Middle frontal gyrus (tissue), 1 donor: ENCODE data around the gene MTUS2.

ENCODE experiments used
- DNase-seq: peaks from one replicate; pipeline ENCODE4 v3.0.0-alpha.2; 2015; ENCODE audit warnings: low spot score; ENCODE audit errors: extremely low spot score

MTUS2 gene

GRCh38 chr13:29103065-29103800, 283.1 kb downstream of the MTUS2 start:
- no peak for DNase-seq

DNA sequence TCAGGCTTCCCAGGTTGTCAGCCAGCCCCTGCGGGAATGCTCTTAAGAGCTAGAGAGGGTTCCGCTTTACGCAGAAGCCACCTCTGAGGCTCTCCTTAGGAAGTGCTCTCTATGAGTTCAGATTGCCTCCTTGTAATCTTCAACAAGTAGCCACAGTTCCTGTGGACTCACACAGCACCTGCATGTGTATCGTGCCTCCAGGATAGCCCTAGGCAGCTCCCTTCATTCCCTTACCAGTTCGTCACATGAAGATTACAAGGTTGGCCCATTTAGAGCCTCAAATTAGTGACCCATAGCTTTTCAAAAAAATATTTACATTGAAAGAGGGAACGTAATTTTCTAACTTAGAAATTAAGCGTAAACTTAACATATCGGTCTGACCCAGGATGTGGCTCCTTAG, 284.3 kb downstream of the MTUS2 start:
- DNase-seq = no peak

- no peak for DNase-seq
These were observed 285.6 kb downstream of the MTUS2 start for GRCh38 chr13:29105779-29106178.

DNA sequence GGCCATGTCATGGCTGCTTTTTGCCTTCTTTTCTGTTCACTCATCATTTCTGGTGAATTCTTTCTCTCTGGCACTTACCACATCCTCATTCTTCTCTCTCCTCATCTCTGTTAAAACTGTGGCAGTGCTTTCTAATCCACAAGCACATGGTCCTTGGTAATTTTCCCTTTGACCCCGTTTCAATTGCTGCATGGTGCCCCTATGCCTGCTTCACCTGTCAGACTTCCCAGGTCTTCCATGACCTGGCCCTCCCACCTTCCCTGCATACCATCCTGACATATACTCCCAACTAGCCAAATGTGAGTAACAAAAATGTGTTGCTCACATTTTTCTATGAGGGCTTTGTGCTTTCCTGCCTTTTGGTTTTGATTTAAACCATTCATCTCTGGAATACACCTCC, 286.5 kb downstream of the MTUS2 start:
- DNase-seq = no peak

- DNase-seq = no peak
These were observed 288.1 kb downstream of the MTUS2 start for GRCh38 chr13:29108068-29108786.

- DNase-seq = no peak
These were observed 289.8 kb downstream of the MTUS2 start for GRCh38 chr13:29109987-29110386.

DNA sequence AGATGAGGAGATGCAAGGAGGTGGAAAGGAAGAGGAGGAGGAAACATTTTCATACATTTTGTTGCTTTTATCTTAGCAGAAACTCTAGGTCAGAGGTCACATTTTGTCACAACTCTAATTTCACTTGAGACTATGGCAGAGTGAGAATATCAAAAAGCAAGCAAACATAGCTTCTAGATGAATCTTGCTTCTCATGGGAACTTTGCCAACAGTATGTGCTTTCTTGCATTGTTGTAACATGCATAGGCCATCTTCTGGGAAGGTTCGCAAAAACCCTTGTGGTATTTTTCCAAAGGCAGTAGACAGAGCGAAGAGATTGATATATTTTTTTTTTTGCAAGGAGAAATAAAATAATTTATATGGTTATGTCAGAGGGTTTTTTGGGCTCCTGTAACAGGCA, 291.3 kb downstream of the MTUS2 start:
- DNase-seq = no peak

GRCh38 chr13:29115842-29116241, 295.7 kb downstream of the MTUS2 start:
- no peak for DNase-seq

GRCh38 chr13:29117663-29118062, 297.5 kb downstream of the MTUS2 start:
- DNase-seq = no peak

GRCh38 chr13:29118471-29118870, 298.3 kb downstream of the MTUS2 start:
- no peak for DNase-seq

GRCh38 chr13:29125191-29125933, 305.2 kb downstream of the MTUS2 start:
- no peak for DNase-seq

DNA sequence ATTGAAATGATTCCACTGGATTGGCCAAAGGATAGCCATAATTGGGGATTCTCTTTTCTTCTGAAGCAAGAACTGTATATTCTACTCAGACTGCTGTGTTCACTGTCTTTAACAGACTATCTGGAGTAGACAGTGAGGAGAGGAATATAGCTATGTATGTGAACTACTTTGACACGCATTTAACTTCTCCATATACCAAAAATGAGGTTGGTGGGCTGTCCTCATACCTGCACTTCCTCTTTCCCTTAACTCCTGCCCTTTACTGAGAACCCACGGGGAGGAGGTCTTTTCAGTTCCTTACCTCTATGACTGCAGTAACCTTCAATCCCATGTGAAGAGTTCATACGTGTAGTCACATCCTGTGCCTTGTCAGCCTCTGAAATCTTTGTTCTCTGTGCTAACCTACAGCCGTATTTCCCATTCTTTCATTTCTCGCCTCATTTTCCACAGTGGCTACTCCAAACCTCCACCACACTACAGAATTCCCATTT, 305.8 kb downstream of the MTUS2 start:
- no peak for DNase-seq

DNA sequence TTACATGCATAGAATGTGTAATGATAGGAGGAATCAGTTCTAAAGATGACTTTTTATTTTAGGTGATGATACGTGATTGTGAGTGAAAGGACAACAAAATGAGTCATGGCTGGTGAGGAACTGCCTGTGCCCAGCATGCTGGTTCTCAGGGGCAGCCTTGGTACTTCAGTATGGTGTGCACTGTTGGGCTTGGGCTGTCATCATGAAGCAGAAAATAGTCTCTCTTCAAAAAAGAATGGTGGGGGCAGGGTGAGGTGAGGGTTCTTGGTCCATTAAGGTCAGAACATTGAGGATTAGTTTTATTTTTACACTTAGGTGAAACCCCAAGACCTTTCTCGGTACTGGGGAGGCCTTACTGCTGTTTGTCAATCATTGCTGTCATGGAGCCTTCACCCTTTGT, 309.5 kb downstream of the MTUS2 start:
- DNase-seq = no peak

GRCh38 chr13:29131159-29131558, 311.0 kb downstream of the MTUS2 start:
- no peak for DNase-seq

DNA sequence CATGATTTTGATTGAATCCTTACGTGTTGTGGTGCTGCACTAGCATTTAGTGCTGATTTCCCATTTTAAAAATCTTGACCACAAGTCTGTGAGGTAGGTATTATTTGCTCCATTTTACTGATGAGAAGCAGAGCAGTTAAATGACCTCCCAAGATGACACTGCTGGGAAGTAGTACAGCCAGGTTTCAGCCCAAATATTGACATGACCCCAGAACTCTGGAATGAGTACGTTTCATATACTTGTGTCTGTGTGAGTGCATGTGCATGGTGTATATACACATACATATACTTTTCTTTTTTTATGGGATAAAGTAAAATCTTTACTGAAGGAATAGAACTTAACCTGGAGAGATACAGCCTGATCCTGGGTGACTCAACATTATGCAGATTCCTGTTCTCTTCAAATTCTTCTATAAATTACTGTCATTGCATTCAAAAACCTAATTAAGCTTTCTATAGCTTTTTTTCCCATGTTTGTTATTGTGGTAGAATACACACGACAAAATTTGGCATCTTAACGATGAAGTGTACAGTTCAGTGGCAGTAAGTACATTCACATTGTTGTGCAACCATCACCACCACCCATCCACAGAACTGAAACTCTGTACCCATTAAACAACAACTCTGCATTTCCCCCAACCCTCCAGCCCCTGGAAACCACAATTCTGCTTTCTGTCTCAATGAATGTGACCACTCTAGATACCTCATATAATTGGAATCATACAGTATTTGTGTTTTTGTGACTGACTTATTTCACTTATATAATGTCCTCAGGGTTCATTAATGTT, 311.9 kb downstream of the MTUS2 start:
- DNase-seq = no peak

- no peak for DNase-seq
These were observed 316.2 kb downstream of the MTUS2 start for GRCh38 chr13:29136341-29136740.

DNA sequence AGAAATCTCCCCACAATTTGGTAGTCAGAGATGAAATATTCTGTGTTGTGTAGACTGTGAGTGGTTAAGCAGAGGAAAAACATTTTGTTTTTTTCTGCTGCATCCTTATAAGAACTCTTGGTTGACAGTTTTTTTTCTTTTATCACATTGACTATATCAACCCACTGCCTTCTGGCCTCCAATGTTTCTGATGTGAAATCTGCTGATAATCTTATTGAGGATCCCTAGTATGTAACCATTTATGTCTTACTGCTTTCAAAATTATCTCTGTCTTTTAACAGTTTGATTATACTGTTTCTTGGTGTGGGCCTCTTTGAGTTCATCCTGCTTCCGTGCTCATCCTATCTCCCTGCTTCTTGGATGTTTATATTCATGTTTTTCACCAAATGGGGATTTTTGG, 316.9 kb downstream of the MTUS2 start:
- no peak for DNase-seq

DNA sequence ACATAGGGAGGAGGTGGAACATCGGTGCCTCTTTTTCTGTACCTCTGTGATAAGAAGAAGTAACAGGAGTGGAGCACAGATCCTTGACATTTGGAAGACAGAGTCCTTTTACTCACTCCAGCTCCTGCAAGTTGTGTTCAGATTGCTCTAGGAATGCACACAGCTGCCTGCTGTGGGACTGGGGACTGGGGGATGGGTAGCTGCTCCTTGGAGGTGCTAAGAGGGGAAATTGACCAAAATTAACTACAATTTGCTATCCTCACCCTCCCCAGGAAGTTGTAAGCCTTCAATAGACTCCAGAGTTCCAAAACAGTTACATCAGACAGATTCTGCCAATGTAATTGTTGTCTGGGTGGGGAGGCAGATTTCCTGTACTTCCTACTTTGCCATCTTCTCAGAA, 317.9 kb downstream of the MTUS2 start:
- DNase-seq = no peak

- DNase-seq = no peak
These were observed 320.1 kb downstream of the MTUS2 start for GRCh38 chr13:29140277-29140676.

GRCh38 chr13:29143847-29144246, 323.7 kb downstream of the MTUS2 start:
- DNase-seq = no peak

GRCh38 chr13:29154390-29154789, 334.3 kb downstream of the MTUS2 start:
- DNase-seq = no peak
